GM10266 (cell line): ENCODE results near the gene PTPRJ.

ENCODE experiments used
- DNase-seq: peaks from one replicate; pipeline ENCODE4 v3.0.0; 2012; ENCODE audit errors: extremely low spot score
- TF ChIP-seq, protein P1 (sequence below): IDR thresholded peaks from 2 replicates; pipeline ENCODE4 v1.5.1; 2012; ENCODE audit warnings: mild to moderate bottlenecking, low read depth; ENCODE audit not compliant: control insufficient read depth, insufficient read depth; ENCODE audit errors: missing control alignments

Gene PTPRJ

GRCh38 chr11:48164836-48165235 is 184.5 kb downstream of the PTPRJ start:
- TF ChIP-seq, protein P1, sequence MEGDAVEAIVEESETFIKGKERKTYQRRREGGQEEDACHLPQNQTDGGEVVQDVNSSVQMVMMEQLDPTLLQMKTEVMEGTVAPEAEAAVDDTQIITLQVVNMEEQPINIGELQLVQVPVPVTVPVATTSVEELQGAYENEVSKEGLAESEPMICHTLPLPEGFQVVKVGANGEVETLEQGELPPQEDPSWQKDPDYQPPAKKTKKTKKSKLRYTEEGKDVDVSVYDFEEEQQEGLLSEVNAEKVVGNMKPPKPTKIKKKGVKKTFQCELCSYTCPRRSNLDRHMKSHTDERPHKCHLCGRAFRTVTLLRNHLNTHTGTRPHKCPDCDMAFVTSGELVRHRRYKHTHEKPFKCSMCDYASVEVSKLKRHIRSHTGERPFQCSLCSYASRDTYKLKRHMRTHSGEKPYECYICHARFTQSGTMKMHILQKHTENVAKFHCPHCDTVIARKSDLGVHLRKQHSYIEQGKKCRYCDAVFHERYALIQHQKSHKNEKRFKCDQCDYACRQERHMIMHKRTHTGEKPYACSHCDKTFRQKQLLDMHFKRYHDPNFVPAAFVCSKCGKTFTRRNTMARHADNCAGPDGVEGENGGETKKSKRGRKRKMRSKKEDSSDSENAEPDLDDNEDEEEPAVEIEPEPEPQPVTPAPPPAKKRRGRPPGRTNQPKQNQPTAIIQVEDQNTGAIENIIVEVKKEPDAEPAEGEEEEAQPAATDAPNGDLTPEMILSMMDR: no peak
- no peak for DNase-seq

- TF ChIP-seq, protein P1: no peak
- DNase-seq: no peak
Measured at GRCh38 chr11:48165426-48165825, 185.1 kb downstream of the PTPRJ start.

GRCh38 chr11:48167380-48167779 is 187.0 kb downstream of the PTPRJ start:
- TF ChIP-seq, protein P1: no peak

GRCh38 chr11:48168815-48169214 is 188.5 kb downstream of the PTPRJ start:
- TF ChIP-seq, protein P1: no peak
- DNase-seq: no peak

More at GRCh38 chr11:48167380-48167779, 187.0 kb downstream of the PTPRJ start:
- DNase-seq: no peak

GRCh38 chr11:48169259-48169658 is 188.9 kb downstream of the PTPRJ start:
- no peak for DNase-seq
- TF ChIP-seq, protein P1: no peak

- TF ChIP-seq, protein P1: no peak
- DNase-seq: no peak
Measured at GRCh38 chr11:48169717-48170116, 189.4 kb downstream of the PTPRJ start.

- no peak for DNase-seq
- TF ChIP-seq, protein P1: no peak
Measured at GRCh38 chr11:48170241-48171233, 190.2 kb downstream of the PTPRJ start.
